ENCODE results near the gene CCNI. TPM values are rescaled to one million over a fixed set of nuclear protein-coding genes. Genes with fewer than 3 reads are reported as not detected.
A peak's percentile ranks its signal among the peaks of the same experiment; 100 is the strongest.
"Not testable (repeated sequence)": the region's sequence is repeated elsewhere in the genome, so short reads cannot be mapped to it uniquely, and the experiment has no call there.

CCNI gene
- total RNA-seq, 1 experiment from 2014 or later: 155 TPM

DNA sequence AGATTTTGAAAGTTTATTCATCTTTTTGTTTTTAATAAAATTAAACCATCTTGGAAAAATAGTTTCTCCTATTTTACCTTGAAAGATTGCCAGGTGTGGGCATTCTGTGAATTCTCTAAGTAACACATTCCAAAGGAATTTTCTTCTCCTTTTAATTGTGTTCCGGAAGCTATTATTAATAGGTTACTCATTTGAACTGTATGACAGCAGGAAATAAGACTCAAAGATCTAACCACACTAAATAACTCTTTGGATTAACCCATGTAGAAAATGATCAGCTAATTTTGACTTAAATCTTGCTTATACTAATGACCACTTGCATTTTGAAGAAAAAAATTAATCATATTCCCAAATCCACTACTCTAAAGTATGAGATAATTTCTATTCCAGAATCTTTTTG is 17.6 kb upstream of the CCNI start:
- Histone ChIP-seq H3F3A (ENCODE audit: insufficient read depth, low read depth) (no peaks in the 10 kb centered on the region), H2AFZ (no peak overlapping the region), H3K4me1 (replicated peaks; ENCODE audit: insufficient read depth) (no peaks in the 10 kb centered on the region), H3K4me2 (no peak overlapping the region), H3K27ac (no peak overlapping the region), H4K20me1 (ENCODE audit: insufficient read depth) (no peaks in the 10 kb centered on the region), H3K9me3 (ENCODE audit: insufficient read depth, low read depth) (no peaks in the 10 kb centered on the region), H3K4me3 (no peak overlapping the region), H3K79me2 (ENCODE audit: low read depth) (no peaks in the 10 kb centered on the region), H3K27me3 (ENCODE audit: insufficient read depth, low read depth) (no peaks in the 10 kb centered on the region), H3K36me3 (ENCODE audit: low read depth) (no peaks in the 10 kb centered on the region), H3K9me2 (ENCODE audit: insufficient read depth) (no peaks in the 10 kb centered on the region)
- BruUV-seq (replicated peaks): no TSS peak
- intact Hi-C loops (cut with micrococcal nuclease; ENCODE audit: unreplicated experiment): loop anchor here (2.0 kb wide), 1 partner anchor 17 kb away; no protein-coding TSS in a partner anchor
- no peak for TF ChIP-seq CTCF (conservative IDR thresholded peaks at IDR 0.05)
- TF ChIP-seq EZH2 (IDR thresholded peaks at IDR 0.05; ENCODE audit: low read depth): no peak
- ChIA-PET CTCF (no interaction called here), POLR2A (ENCODE audit: unreplicated experiment) (interaction anchor here (0.6 to 0.7 kb wide), 2 partner anchors 16 to 816 kb away, joined by 7 to 10 read pairs; no protein-coding TSS in a partner anchor)
- no peak for DNase-seq

DNA sequence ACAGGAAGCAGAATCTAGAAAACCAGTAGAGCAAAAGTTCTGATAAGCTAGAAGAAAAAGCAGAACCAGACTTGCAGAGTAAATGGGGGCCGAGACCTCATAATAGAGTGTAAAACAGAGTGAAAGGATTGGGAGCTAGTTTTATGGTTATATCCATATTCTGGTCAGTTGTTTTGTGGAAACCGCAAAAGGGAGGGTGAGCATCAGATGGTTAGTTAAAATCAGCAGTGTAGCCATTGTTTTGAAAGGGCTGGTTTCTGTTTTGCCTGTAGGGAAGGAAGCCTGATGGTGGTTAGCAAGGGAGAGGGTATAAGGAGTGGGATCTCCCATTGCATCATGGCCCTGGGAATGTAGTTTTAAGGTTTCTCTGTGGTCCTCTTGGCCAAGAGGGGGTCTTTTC is 17.2 kb upstream of the CCNI start:
- H3K9me2 ChIP-seq (ENCODE audit: insufficient read depth): no peaks in the 10 kb centered on the region
- no peaks in the 10 kb centered on the region for H3K79me2 ChIP-seq (ENCODE audit: low read depth)
- no peaks in the 10 kb centered on the region for H3F3A ChIP-seq (ENCODE audit: insufficient read depth, low read depth)
- H3K4me1 ChIP-seq (replicated peaks; ENCODE audit: insufficient read depth): no peaks in the 10 kb centered on the region
- no peaks in the 10 kb centered on the region for H3K9me3 ChIP-seq (ENCODE audit: insufficient read depth, low read depth)
- H2AFZ ChIP-seq: no peak overlapping the region
- POLR2A ChIA-PET (ENCODE audit: unreplicated experiment): interaction anchor here (0.6 to 0.7 kb wide), 3 partner anchors 16 to 816 kb away, joined by 7 to 36 read pairs (median 10); no protein-coding TSS in a partner anchor
- no peaks in the 10 kb centered on the region for H3K27me3 ChIP-seq (ENCODE audit: insufficient read depth, low read depth)
- peak in 1 of 2 experiments; percentile 25 for DNase-seq
- no peak overlapping the region for H3K4me2 ChIP-seq
- BruUV-seq (replicated peaks): no TSS peak
- H3K36me3 ChIP-seq (ENCODE audit: low read depth): no peaks in the 10 kb centered on the region
- intact Hi-C loops (cut with micrococcal nuclease; ENCODE audit: unreplicated experiment): loop anchor here (2.0 kb wide), 1 partner anchor 16 kb away; no protein-coding TSS in a partner anchor
- TF ChIP-seq EZH2 (IDR thresholded peaks at IDR 0.05; ENCODE audit: low read depth): no peak
- TF ChIP-seq CTCF (conservative IDR thresholded peaks at IDR 0.05): no peak
- H3K4me3 ChIP-seq: no peak overlapping the region
- no peaks in the 10 kb centered on the region for H4K20me1 ChIP-seq (ENCODE audit: insufficient read depth)
- no peak overlapping the region for H3K27ac ChIP-seq
- CTCF ChIA-PET: no interaction called here

- intact Hi-C loops (cut with micrococcal nuclease; ENCODE audit: unreplicated experiment): no loop called here
- TF ChIP-seq EZH2 (IDR thresholded peaks at IDR 0.05; ENCODE audit: low read depth): no peak
- no peak for TF ChIP-seq CTCF (conservative IDR thresholded peaks at IDR 0.05)
- H3K9me3 ChIP-seq (ENCODE audit: insufficient read depth, low read depth): no peaks in the 10 kb centered on the region
Measured at GRCh38 chr4:77089866-77090265, 14.1 kb upstream of the CCNI start.

DNA sequence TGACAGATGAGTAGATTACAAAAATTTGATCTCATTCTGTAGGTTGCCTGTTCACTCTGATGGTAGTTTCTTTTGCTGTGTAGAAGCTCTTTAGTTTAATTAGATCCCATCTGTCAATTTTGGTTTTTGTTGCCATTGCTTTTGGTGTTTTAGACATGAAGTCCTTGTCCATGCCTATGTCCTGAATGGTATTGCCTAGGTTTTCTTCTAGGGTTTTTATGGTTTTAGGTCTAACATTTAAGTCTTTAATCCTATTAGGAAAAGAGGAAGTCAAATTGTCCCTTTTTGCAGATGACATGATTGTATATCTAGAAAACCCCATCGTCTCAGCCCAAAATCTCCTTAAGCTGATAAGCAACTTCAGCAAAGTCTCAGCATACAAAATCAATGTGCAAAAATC is 11.2 kb upstream of the CCNI start:
- BruUV-seq (replicated peaks); CTCF ChIA-PET; POLR2A ChIA-PET (ENCODE audit: unreplicated experiment); H3K27ac ChIP-seq; H2AFZ ChIP-seq; H3K4me1 ChIP-seq (replicated peaks; ENCODE audit: insufficient read depth); H4K20me1 ChIP-seq (ENCODE audit: insufficient read depth); H3K9me3 ChIP-seq (ENCODE audit: insufficient read depth, low read depth); DNase-seq; H3F3A ChIP-seq (ENCODE audit: insufficient read depth, low read depth); H3K36me3 ChIP-seq (ENCODE audit: low read depth); H3K4me3 ChIP-seq; intact Hi-C loops (cut with micrococcal nuclease; ENCODE audit: unreplicated experiment); H3K79me2 ChIP-seq (ENCODE audit: low read depth); H3K27me3 ChIP-seq (ENCODE audit: insufficient read depth, low read depth); H3K4me2 ChIP-seq; H3K9me2 ChIP-seq (ENCODE audit: insufficient read depth): not testable (repeated sequence)

More at GRCh38 chr4:77089866-77090265, 14.1 kb upstream of the CCNI start:
- Histone ChIP-seq H3K9me2 (ENCODE audit: insufficient read depth) (no peaks in the 10 kb centered on the region), H3K4me1 (replicated peaks; ENCODE audit: insufficient read depth) (no peaks in the 10 kb centered on the region), H3K36me3 (ENCODE audit: low read depth) (no peaks in the 10 kb centered on the region), H3K27me3 (ENCODE audit: insufficient read depth, low read depth) (no peaks in the 10 kb centered on the region), H3K4me3 (no peak overlapping the region), H3K4me2 (no peak overlapping the region), H4K20me1 (ENCODE audit: insufficient read depth) (no peaks in the 10 kb centered on the region), H3F3A (ENCODE audit: insufficient read depth, low read depth) (no peaks in the 10 kb centered on the region), H3K79me2 (ENCODE audit: low read depth) (no peaks in the 10 kb centered on the region), H2AFZ (no peak overlapping the region), H3K27ac (no peak overlapping the region)
- ChIA-PET CTCF (interaction anchor here (0.6 to 0.7 kb wide), 2 partner anchors 20 to 753 kb away, joined by 3 to 4 read pairs; no protein-coding TSS in a partner anchor), POLR2A (ENCODE audit: unreplicated experiment) (no interaction called here)
- no peak for DNase-seq
- no TSS peak for BruUV-seq (replicated peaks)
